Lower leg skin (tissue), 3 donors: ENCODE data around the gene FAM227B.

ENCODE experiments used
- POLR2A ChIP-seq, 2 donors: fragments of 450-650 bp; IDR thresholded peaks; one replicate each; pipeline ENCODE4 v1.6.1; 2016 to 2017; ENCODE audit warnings: antibody characterized with exemption in 2 of 2, mild to moderate bottlenecking in 1 of 2, moderate library complexity in 1 of 2
- TF ChIP-seq, protein P1 (sequence below), 3 donors: fragments of 450-650 bp; IDR thresholded peaks; one replicate each; pipeline ENCODE4 v1.5.1; 2016; ENCODE audit warnings: antibody characterized with exemption in 3 of 3, mild to moderate bottlenecking in 3 of 3, moderate library complexity in 2 of 3

GRCh38 chr15:49343546-49343945 lies 277.1 kb downstream of the FAM227B start:
- TF ChIP-seq, protein P1, sequence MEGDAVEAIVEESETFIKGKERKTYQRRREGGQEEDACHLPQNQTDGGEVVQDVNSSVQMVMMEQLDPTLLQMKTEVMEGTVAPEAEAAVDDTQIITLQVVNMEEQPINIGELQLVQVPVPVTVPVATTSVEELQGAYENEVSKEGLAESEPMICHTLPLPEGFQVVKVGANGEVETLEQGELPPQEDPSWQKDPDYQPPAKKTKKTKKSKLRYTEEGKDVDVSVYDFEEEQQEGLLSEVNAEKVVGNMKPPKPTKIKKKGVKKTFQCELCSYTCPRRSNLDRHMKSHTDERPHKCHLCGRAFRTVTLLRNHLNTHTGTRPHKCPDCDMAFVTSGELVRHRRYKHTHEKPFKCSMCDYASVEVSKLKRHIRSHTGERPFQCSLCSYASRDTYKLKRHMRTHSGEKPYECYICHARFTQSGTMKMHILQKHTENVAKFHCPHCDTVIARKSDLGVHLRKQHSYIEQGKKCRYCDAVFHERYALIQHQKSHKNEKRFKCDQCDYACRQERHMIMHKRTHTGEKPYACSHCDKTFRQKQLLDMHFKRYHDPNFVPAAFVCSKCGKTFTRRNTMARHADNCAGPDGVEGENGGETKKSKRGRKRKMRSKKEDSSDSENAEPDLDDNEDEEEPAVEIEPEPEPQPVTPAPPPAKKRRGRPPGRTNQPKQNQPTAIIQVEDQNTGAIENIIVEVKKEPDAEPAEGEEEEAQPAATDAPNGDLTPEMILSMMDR (IDR thresholded peaks at IDR 0.05): no peak
- TF ChIP-seq POLR2A (IDR thresholded peaks at IDR 0.05): no peak
